ENCODE measurements around the gene EYS.

Gene EYS

DNA sequence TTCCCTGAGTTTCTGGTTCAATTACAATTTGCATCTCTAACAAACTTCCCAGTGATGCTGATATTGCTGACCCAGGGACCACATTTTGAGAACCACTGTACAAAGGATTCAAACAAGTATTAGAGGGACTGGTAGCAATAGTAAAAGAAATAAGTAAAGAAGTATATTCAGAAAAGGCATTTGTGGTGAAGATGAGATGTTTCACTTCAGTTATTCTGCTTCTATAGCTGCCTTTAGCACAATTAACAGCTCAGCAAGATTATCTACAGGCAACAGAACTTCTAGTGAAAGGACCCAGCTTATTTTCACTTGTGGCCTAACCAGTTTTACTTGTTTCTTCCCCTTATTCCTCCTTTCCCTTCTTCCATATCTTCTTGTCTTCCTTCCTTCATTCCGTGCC is 1922.0 kb downstream of the EYS start:
- TF ChIP-seq, protein P1, sequence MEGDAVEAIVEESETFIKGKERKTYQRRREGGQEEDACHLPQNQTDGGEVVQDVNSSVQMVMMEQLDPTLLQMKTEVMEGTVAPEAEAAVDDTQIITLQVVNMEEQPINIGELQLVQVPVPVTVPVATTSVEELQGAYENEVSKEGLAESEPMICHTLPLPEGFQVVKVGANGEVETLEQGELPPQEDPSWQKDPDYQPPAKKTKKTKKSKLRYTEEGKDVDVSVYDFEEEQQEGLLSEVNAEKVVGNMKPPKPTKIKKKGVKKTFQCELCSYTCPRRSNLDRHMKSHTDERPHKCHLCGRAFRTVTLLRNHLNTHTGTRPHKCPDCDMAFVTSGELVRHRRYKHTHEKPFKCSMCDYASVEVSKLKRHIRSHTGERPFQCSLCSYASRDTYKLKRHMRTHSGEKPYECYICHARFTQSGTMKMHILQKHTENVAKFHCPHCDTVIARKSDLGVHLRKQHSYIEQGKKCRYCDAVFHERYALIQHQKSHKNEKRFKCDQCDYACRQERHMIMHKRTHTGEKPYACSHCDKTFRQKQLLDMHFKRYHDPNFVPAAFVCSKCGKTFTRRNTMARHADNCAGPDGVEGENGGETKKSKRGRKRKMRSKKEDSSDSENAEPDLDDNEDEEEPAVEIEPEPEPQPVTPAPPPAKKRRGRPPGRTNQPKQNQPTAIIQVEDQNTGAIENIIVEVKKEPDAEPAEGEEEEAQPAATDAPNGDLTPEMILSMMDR (IDR thresholded peaks at IDR 0.05; ENCODE audit: low read depth, low read length, poor library complexity, severe bottlenecking), result no peak
- no peak for TF ChIP-seq EZH2phosphoT487 (IDR thresholded peaks at IDR 0.05; ENCODE audit: borderline replicate concordance, low read length)
- Histone ChIP-seq H3K4me1 (ENCODE audit: control insufficient read depth, low read length) (no peaks in the 10 kb centered on the region), H4K20me1 (ENCODE audit: control insufficient read depth, insufficient read depth, low read depth, low read length) (no peaks in the 10 kb centered on the region), H3K9me2 (replicated peaks; ENCODE audit: control insufficient read depth, low read length) (no peaks in the 10 kb centered on the region; the same call in 1 of the 2 replicates), H3K27ac (ENCODE audit: low read depth, low read length) (no peak overlapping the region), H3K9me3 (ENCODE audit: control insufficient read depth, insufficient read depth, low read length) (no peaks in the 10 kb centered on the region), H3K36me3 (ENCODE audit: control insufficient read depth, low read length) (no peaks in the 10 kb centered on the region), H3K4me2 (ENCODE audit: low read length) (no peak overlapping the region), H3K79me2 (ENCODE audit: control insufficient read depth, low read length) (no peaks in the 10 kb centered on the region), H3K4me3 (ENCODE audit: low read length) (no peak overlapping the region), H3K27me3 (ENCODE audit: control insufficient read depth, low read length) (no peaks in the 10 kb centered on the region), H3F3A (ENCODE audit: control insufficient read depth, insufficient read depth) (no peaks in the 10 kb centered on the region)

DNA sequence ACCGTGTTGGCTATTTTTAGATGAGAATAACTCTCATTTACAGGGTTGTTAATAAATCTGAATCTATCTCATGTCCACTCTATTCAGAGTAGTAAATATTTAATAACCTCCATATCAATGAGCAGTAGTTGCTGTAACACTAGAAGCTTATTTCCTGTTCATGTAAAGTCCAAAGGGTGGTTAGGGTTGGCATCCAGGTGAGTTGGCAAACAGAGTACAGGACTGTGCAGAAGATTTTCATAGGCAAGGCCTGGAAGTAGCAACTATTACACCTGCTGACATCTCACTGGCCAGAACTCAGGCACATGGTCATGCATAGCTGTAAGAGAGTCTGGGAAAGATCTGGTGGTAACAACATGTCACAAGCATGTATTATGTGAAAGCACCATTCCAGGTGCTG is 1923.9 kb downstream of the EYS start:
- Histone ChIP-seq H3K9me2 (replicated peaks; ENCODE audit: control insufficient read depth, low read length) (no peaks in the 10 kb centered on the region), H3K9me3 (ENCODE audit: control insufficient read depth, insufficient read depth, low read length) (no peaks in the 10 kb centered on the region), H4K20me1 (ENCODE audit: control insufficient read depth, insufficient read depth, low read depth, low read length) (no peaks in the 10 kb centered on the region), H3K27me3 (ENCODE audit: control insufficient read depth, low read length) (no peaks in the 10 kb centered on the region), H3K4me3 (ENCODE audit: low read length) (no peak overlapping the region), H3K36me3 (ENCODE audit: control insufficient read depth, low read length) (no peaks in the 10 kb centered on the region), H3K4me2 (ENCODE audit: low read length) (no peak overlapping the region), H3K27ac (ENCODE audit: low read depth, low read length) (no peak overlapping the region), H3F3A (ENCODE audit: control insufficient read depth, insufficient read depth) (no peaks in the 10 kb centered on the region), H3K4me1 (ENCODE audit: control insufficient read depth, low read length) (no peaks in the 10 kb centered on the region), H3K79me2 (ENCODE audit: control insufficient read depth, low read length) (no peaks in the 10 kb centered on the region)
- TF ChIP-seq EZH2phosphoT487 (IDR thresholded peaks at IDR 0.05; ENCODE audit: borderline replicate concordance, low read length), result no peak
- TF ChIP-seq, protein P1 (IDR thresholded peaks at IDR 0.05; ENCODE audit: low read depth, low read length, poor library complexity, severe bottlenecking), result no peak

DNA sequence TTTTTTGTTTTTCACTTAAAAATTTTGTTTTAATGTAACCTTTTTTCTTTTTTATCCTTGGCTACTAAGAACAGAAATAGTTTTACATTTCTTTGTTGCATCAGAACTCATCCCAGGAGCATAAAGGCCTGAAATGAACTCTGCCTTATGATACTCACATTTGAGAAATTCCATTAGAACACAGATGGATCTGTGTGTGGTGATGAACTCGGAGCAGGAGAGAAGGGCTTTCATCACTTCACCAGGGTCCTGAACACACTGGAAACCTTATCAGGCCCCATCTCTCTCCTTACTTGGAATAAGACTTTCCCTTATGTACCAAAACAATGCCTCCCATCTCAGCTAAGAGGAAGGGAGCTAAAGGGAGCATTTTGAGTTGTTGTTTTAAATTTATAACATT is 1932.1 kb downstream of the EYS start:
- Histone ChIP-seq H3K4me2 (ENCODE audit: low read length) (no peak overlapping the region), H3K9me2 (replicated peaks; ENCODE audit: control insufficient read depth, low read length) (no peaks in the 10 kb centered on the region), H3K27ac (ENCODE audit: low read depth, low read length) (no peak overlapping the region), H4K20me1 (ENCODE audit: control insufficient read depth, insufficient read depth, low read depth, low read length) (no peaks in the 10 kb centered on the region), H3K4me1 (ENCODE audit: control insufficient read depth, low read length) (no peaks in the 10 kb centered on the region), H3K79me2 (ENCODE audit: control insufficient read depth, low read length) (no peaks in the 10 kb centered on the region), H3K4me3 (ENCODE audit: low read length) (no peak overlapping the region), H3K36me3 (ENCODE audit: control insufficient read depth, low read length) (no peaks in the 10 kb centered on the region), H3K9me3 (ENCODE audit: control insufficient read depth, insufficient read depth, low read length) (no peaks in the 10 kb centered on the region), H3K27me3 (ENCODE audit: control insufficient read depth, low read length) (peaks cover 14% of the 10 kb centered on the region), H3F3A (ENCODE audit: control insufficient read depth, insufficient read depth) (no peaks in the 10 kb centered on the region)
- TF ChIP-seq, protein P1 (IDR thresholded peaks at IDR 0.05; ENCODE audit: low read depth, low read length, poor library complexity, severe bottlenecking), result no peak
- no peak for TF ChIP-seq EZH2phosphoT487 (IDR thresholded peaks at IDR 0.05; ENCODE audit: borderline replicate concordance, low read length)

DNA sequence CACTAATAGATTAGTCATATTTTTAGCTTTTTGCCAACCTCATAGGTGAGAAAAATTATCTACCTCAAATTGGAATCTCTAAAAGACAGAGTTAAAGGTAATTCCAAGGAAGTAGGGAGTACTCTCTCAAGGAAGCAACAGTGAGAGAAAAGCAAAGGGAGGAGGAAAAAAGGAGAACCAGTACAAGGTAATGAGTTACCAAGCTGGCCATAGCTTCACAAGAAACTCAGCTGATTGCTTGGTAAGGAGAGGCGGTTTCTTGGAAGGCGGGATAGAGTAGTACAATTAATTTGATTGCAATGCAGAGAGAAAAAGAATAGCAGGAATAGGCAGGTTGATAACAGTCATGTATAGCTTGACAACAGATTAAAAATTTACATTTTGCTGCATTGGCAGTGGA is 1933.8 kb downstream of the EYS start:
- TF ChIP-seq EZH2phosphoT487 (IDR thresholded peaks at IDR 0.05; ENCODE audit: borderline replicate concordance, low read length), result no peak
- TF ChIP-seq, protein P1 (IDR thresholded peaks at IDR 0.05; ENCODE audit: low read depth, low read length, poor library complexity, severe bottlenecking), result no peak
- Histone ChIP-seq H3K9me3 (ENCODE audit: control insufficient read depth, insufficient read depth, low read length) (no peaks in the 10 kb centered on the region), H3K27me3 (ENCODE audit: control insufficient read depth, low read length) (peaks cover 14% of the 10 kb centered on the region)

More for the DNA sequence above, 1933.8 kb downstream of the EYS start:
- H3K9me2 ChIP-seq (replicated peaks; ENCODE audit: control insufficient read depth, low read length), result no peaks in the 10 kb centered on the region
- H4K20me1 ChIP-seq (ENCODE audit: control insufficient read depth, insufficient read depth, low read depth, low read length), result no peaks in the 10 kb centered on the region
- no peaks in the 10 kb centered on the region for H3K4me1 ChIP-seq (ENCODE audit: control insufficient read depth, low read length)
- no peaks in the 10 kb centered on the region for H3K36me3 ChIP-seq (ENCODE audit: control insufficient read depth, low read length)
- H3K79me2 ChIP-seq (ENCODE audit: control insufficient read depth, low read length), result no peaks in the 10 kb centered on the region
- no peak overlapping the region for H3K27ac ChIP-seq (ENCODE audit: low read depth, low read length)
- H3K4me3 ChIP-seq (ENCODE audit: low read length), result no peak overlapping the region
- no peaks in the 10 kb centered on the region; the same call in 1 of the 2 replicates for H3F3A ChIP-seq (ENCODE audit: control insufficient read depth, insufficient read depth)
- H3K4me2 ChIP-seq (ENCODE audit: low read length), result no peak overlapping the region
